ENCODE measurements around the gene SPDYE4. TPM values are rescaled to one million over a fixed set of nuclear protein-coding genes. Genes with fewer than 3 reads are reported as not detected.

SPDYE4 gene
- total and polyA plus RNA-seq, 4 donors: not detected

- 70 to 79% methylated on average over 4 of the region's 4 CpGs for WGBS, 2 donors
- ATAC-seq (ENCODE audit: insufficient read depth, low FRiP score) (no peak), DNase-seq (no peak)
- TF ChIP-seq CTCF (IDR thresholded peaks at IDR 0.05; ENCODE audit: control extremely low read depth, extremely low read depth): no peak
- Histone ChIP-seq H3K27me3 (ENCODE audit: control insufficient read depth in 3 of 3, insufficient read depth in 3 of 3, low read length in 2 of 3) (peaks cover 0 to 13% (median 2%) of the 10 kb centered on the region in 3 donors), H3K9me3 (ENCODE audit: control insufficient read depth in 4 of 4, insufficient read depth in 3 of 4, low read length in 3 of 4) (no peaks in the 10 kb centered on the region), H3K36me3 (ENCODE audit: control insufficient read depth in 4 of 4, insufficient read depth in 4 of 4, low read length in 4 of 4) (no peaks in the 10 kb centered on the region), H3K9ac (ENCODE audit: insufficient read depth in 1 of 2, low read length in 2 of 2) (no peak overlapping the region), H3K27ac (ENCODE audit: low read depth in 1 of 2, low read length in 1 of 2) (no peak overlapping the region), H3K4me3 (no peak overlapping the region), H3K4me1 (ENCODE audit: control insufficient read depth in 5 of 5, insufficient read depth in 5 of 5, low read length in 5 of 5) (peaks cover 0 to 2% (median 0%) of the 10 kb centered on the region in 5 donors)
These were observed 23.4 kb upstream of the SPDYE4 start for GRCh38 chr17:8781776-8782175.

- no peaks in the 10 kb centered on the region for H3K36me3 ChIP-seq (ENCODE audit: control insufficient read depth in 4 of 4, insufficient read depth in 4 of 4, low read length in 4 of 4)
- TF ChIP-seq CTCF (IDR thresholded peaks at IDR 0.05; ENCODE audit: control extremely low read depth, extremely low read depth): no peak
- no peaks in the 10 kb centered on the region for H3K4me1 ChIP-seq (ENCODE audit: control insufficient read depth in 5 of 5, insufficient read depth in 5 of 5, low read length in 5 of 5)
- no peak overlapping the region for H3K4me3 ChIP-seq
- H3K27me3 ChIP-seq (ENCODE audit: control insufficient read depth in 3 of 3, insufficient read depth in 3 of 3, low read length in 2 of 3): peaks cover 0 to 5% (median 2%) of the 10 kb centered on the region in 3 donors
- no peak for DNase-seq
- no peak overlapping the region for H3K9ac ChIP-seq (ENCODE audit: insufficient read depth in 1 of 2, low read length in 2 of 2)
- no peak for ATAC-seq (ENCODE audit: insufficient read depth, low FRiP score)
- H3K27ac ChIP-seq (ENCODE audit: low read depth in 1 of 2, low read length in 1 of 2): no peak overlapping the region
- H3K9me3 ChIP-seq (ENCODE audit: control insufficient read depth in 4 of 4, insufficient read depth in 3 of 4, low read length in 3 of 4): peaks cover 0 to 3% (median 0%) of the 10 kb centered on the region in 4 donors
- WGBS, 2 donors: 29 to 75% methylated on average over 1 of the region's 1 CpG
These were observed 18.5 kb upstream of the SPDYE4 start for GRCh38 chr17:8776881-8777280.

- no peak for ATAC-seq (ENCODE audit: insufficient read depth, low FRiP score)
- H3K4me1 ChIP-seq (ENCODE audit: control insufficient read depth in 5 of 5, insufficient read depth in 5 of 5, low read length in 5 of 5): no peaks in the 10 kb centered on the region
- no peaks in the 10 kb centered on the region for H3K36me3 ChIP-seq (ENCODE audit: control insufficient read depth in 4 of 4, insufficient read depth in 4 of 4, low read length in 4 of 4)
- TF ChIP-seq CTCF (IDR thresholded peaks at IDR 0.05; ENCODE audit: control extremely low read depth, extremely low read depth): no peak
- H3K9ac ChIP-seq (ENCODE audit: insufficient read depth in 1 of 2, low read length in 2 of 2): no peak overlapping the region
- DNase-seq: no peak
- no peak overlapping the region for H3K4me3 ChIP-seq
- peaks cover 0 to 5% (median 2%) of the 10 kb centered on the region in 3 donors for H3K27me3 ChIP-seq (ENCODE audit: control insufficient read depth in 3 of 3, insufficient read depth in 3 of 3, low read length in 2 of 3)
- H3K27ac ChIP-seq (ENCODE audit: low read depth in 1 of 2, low read length in 1 of 2): no peak overlapping the region
- peaks cover 0 to 3% (median 0%) of the 10 kb centered on the region in 4 donors for H3K9me3 ChIP-seq (ENCODE audit: control insufficient read depth in 4 of 4, insufficient read depth in 3 of 4, low read length in 3 of 4)
These were observed 17.9 kb upstream of the SPDYE4 start for GRCh38 chr17:8776248-8776647.

- TF ChIP-seq CTCF (IDR thresholded peaks at IDR 0.05; ENCODE audit: control extremely low read depth, extremely low read depth): no peak
- Histone ChIP-seq H3K4me1 (ENCODE audit: control insufficient read depth in 5 of 5, insufficient read depth in 5 of 5, low read length in 5 of 5) (no peaks in the 10 kb centered on the region), H3K9me3 (ENCODE audit: control insufficient read depth in 4 of 4, insufficient read depth in 3 of 4, low read length in 3 of 4) (peaks cover 0 to 1% (median 0%) of the 10 kb centered on the region in 4 donors), H3K27ac (ENCODE audit: low read depth in 1 of 2, low read length in 1 of 2) (no peak overlapping the region), H3K36me3 (ENCODE audit: control insufficient read depth in 4 of 4, insufficient read depth in 4 of 4, low read length in 4 of 4) (no peaks in the 10 kb centered on the region), H3K4me3 (no peak overlapping the region), H3K9ac (ENCODE audit: insufficient read depth in 1 of 2, low read length in 2 of 2) (no peak overlapping the region), H3K27me3 (ENCODE audit: control insufficient read depth in 3 of 3, insufficient read depth in 3 of 3, low read length in 2 of 3) (peaks cover 0 to 9% (median 0%) of the 10 kb centered on the region in 3 donors)
- ATAC-seq (ENCODE audit: insufficient read depth, low FRiP score) (no peak), DNase-seq (no peak)
- WGBS, 2 donors: 87 to 89% methylated on average over 2 of the region's 2 CpGs
These were observed 8.4 kb upstream of the SPDYE4 start for GRCh38 chr17:8766731-8767130.
